ENCODE measurements around the gene BEGAIN. TPM values are rescaled to one million over a fixed set of nuclear protein-coding genes. Genes with fewer than 3 reads are reported as not detected.

The BEGAIN gene
- total and polyA plus RNA-seq, 12 donors: 0.39 to 59.0 (median 2.7) TPM

DNA sequence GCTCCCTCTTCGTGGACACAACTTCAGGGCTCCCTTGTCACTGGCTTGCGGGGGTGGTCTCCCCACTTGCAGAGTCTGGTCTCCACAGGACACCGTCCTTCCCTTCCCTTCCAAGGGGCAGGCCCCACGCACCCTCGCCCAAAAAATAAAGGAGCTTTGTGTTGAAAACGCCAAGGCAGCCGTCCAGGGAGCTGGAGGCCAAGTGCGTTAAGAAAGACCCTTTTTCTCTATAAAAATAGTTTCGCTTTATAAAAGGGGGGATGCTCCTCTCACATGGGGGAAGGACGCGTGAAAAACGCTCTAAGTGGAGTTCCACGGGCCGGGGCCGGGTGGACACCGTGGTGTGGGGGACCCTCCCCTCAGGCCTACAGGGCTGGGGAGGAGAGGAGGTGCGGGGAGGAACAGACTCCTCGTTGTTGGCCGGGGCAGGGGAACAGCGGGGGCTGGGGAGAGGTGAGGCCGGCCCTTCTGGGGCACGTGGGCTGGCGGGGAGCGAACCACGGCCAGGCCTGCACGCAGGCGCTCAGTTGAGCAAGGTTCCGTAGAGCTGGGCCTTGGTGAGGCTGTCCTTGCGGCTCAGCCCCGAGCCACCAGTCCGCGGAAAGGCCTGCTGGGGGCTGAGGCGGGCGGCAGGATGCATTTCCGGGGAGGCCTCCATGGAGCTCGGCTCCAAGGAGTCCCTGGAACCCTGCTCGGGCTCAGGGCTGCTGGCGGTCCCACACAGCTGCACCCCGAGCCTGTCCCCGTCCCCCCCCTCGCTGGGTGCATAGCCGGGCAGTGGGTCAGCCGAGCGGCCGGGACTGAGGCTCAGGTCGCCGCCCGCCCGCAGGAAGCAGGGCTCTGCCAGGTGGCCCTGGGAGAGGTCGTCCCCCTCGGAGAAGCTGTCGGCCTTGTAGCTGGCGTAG is 49.5 kb downstream of the BEGAIN start:
- H3K9me3 ChIP-seq (replicated peaks in 1 of 3): no peaks in the 10 kb centered on the region
- no peak overlapping the region for H3K4me3 ChIP-seq
- 84 to 94% (median 88%) methylated on average over 21 to 53 of the region's 53 CpGs for WGBS, 4 donors
- intact Hi-C loops (cut with DNase I): no loop called here
- TF ChIP-seq, protein P1, sequence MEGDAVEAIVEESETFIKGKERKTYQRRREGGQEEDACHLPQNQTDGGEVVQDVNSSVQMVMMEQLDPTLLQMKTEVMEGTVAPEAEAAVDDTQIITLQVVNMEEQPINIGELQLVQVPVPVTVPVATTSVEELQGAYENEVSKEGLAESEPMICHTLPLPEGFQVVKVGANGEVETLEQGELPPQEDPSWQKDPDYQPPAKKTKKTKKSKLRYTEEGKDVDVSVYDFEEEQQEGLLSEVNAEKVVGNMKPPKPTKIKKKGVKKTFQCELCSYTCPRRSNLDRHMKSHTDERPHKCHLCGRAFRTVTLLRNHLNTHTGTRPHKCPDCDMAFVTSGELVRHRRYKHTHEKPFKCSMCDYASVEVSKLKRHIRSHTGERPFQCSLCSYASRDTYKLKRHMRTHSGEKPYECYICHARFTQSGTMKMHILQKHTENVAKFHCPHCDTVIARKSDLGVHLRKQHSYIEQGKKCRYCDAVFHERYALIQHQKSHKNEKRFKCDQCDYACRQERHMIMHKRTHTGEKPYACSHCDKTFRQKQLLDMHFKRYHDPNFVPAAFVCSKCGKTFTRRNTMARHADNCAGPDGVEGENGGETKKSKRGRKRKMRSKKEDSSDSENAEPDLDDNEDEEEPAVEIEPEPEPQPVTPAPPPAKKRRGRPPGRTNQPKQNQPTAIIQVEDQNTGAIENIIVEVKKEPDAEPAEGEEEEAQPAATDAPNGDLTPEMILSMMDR (IDR thresholded peaks at IDR 0.05): no peak
- no peak for TF ChIP-seq POLR2A (IDR thresholded peaks at IDR 0.05)
- peaks cover 0 to 17% of the 10 kb centered on the region in 2 donors for H3K4me1 ChIP-seq (replicated peaks in 1 of 2)
- no peaks in the 10 kb centered on the region for H3K36me3 ChIP-seq (replicated peaks in 1 of 2)
- peak in 6 of 7 donors; percentile 4 to 47 (median 12) for DNase-seq
- H3K27me3 ChIP-seq: no peaks in the 10 kb centered on the region
- no peak overlapping the region for H3K27ac ChIP-seq

DNA sequence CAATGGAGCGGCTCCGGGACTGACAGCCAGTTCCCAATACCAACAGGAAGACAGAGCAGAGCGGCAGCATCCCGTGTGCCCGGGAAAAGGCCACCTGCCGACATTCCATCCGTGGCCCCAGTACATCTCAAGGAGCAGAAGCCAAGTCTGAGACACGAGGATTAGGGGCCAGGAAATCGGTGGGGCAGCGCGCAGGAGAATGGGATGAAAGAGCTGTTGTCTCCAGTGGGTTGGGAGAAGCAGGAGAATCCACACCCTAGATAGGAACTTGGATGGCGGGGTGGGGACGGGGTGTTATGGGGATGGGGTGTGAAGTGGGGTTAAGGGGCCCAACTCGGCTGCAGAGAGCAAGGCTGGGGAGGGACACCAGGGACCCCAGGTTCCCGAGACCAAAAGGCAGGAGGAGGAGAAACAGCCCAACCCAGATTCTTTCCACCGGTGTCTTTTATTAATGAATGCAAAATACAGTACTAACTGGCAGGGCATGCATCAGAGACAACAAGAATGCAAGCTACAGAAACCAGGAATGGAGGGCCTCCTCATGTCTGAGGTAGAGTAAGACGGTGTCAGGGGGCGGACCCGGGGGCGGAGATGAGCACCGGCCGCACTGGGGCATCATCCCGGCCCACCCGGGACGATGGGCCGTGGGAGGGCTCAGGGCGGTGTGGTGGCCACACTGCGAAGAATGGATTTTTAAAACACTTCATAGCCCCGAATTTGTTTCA is 50.3 kb downstream of the BEGAIN start:
- TF ChIP-seq POLR2A (IDR thresholded peaks at IDR 0.05): no peak
- TF ChIP-seq, protein P1 (IDR thresholded peaks at IDR 0.05): no peak
- no peak overlapping the region for H3K4me3 ChIP-seq
- no peaks in the 10 kb centered on the region for H3K36me3 ChIP-seq (replicated peaks in 1 of 2)
- no peaks in the 10 kb centered on the region for H3K9me3 ChIP-seq (replicated peaks in 1 of 3)
- no peak overlapping the region for H3K27ac ChIP-seq
- DNase-seq: peak in 6 of 7 donors; percentile 4 to 45 (median 11)
- intact Hi-C loops (cut with DNase I): no loop called here
- H3K4me1 ChIP-seq (replicated peaks in 1 of 2): peaks cover 0 to 17% of the 10 kb centered on the region in 2 donors
- H3K27me3 ChIP-seq: no peaks in the 10 kb centered on the region
- 81 to 88% (median 85%) methylated on average over 29 of the region's 29 CpGs for WGBS, 4 donors

DNA sequence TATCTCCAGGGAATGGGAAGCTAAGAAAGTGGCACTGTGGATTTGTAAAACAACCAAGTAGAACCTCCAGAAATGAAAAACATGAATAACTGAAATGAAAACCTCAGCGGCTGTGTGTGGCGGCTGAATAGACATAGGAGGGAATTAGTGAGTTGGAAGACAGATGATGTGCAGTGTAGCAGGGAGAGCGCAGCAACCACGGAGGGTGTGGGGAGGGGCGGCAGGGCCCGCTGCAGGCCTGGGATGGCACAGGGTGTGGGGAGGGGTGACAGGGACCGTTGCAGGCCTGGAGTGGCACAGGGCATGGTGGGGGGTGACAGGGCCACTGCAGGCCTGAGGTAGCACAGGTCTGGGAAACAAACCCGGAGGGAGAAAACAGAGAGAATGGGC is 51.1 kb downstream of the BEGAIN start:
- peak in 3 of 7 donors; percentile 6 to 47 (median 10) for DNase-seq
- Histone ChIP-seq H3K27me3 (no peaks in the 10 kb centered on the region), H3K9me3 (replicated peaks in 1 of 3) (no peaks in the 10 kb centered on the region), H3K36me3 (replicated peaks in 1 of 2) (no peaks in the 10 kb centered on the region), H3K4me1 (replicated peaks in 1 of 2) (peaks cover 0 to 17% of the 10 kb centered on the region in 2 donors), H3K4me3 (no peak overlapping the region), H3K27ac (no peak overlapping the region)
- TF ChIP-seq, protein P1 (IDR thresholded peaks at IDR 0.05): no peak
- no peak for TF ChIP-seq POLR2A (IDR thresholded peaks at IDR 0.05)
- WGBS, 4 donors: 84 to 89% (median 86%) methylated on average over 8 of the region's 8 CpGs
- intact Hi-C loops (cut with DNase I): no loop called here

Data from adrenal gland (tissue), 12 donors.